Neutrophil (primary cell): ENCODE results near the gene NEO1.

ENCODE experiments used
- H3K27ac ChIP-seq: fragments of 200-600 bp; sonication (generic); 2 replicates; pipeline ENCODE4 v1.5.1; 2016; ENCODE audit warnings: mild to moderate bottlenecking, moderate library complexity
- H3K27me3 ChIP-seq: fragments of 200-600 bp; sonication (generic); 2 replicates; pipeline ENCODE4 v1.6.0; 2016; ENCODE audit warnings: mild to moderate bottlenecking
- H3K36me3 ChIP-seq: fragments of 200-600 bp; sonication (generic); 2 replicates; pipeline ENCODE4 v1.5.1; 2017
- H3K4me1 ChIP-seq, 2 experiments: fragments of 200-600 bp in 1 of 2; sonication (generic) in 1 of 2; 1 replicate in 1 of 2; 2 replicates in 1 of 2; pipeline versions ENCODE4 v1.5.1 to v1.6.1; 2013 to 2016; ENCODE audit warnings: low read depth in 1 of 2, low read length in 1 of 2, mild to moderate bottlenecking in 1 of 2, moderate library complexity in 1 of 2; ENCODE audit not compliant: control insufficient read depth in 1 of 2, insufficient read depth in 1 of 2
- H3K4me3 ChIP-seq, 2 experiments: fragments of 200-600 bp in 1 of 2; sonication (generic) in 1 of 2; 1 replicate in 1 of 2; 2 replicates in 1 of 2; pipeline ENCODE4 v1.5.1; 2013 to 2016; ENCODE audit warnings: low read depth in 1 of 2, low read length in 1 of 2, mild to moderate bottlenecking in 1 of 2, moderate library complexity in 1 of 2
- H3K9me3 ChIP-seq: fragments of 200-600 bp; sonication (generic); 2 replicates; pipeline ENCODE4 v1.5.1; 2016
- CTCF ChIP-seq: fragments of 200-600 bp; sonication (generic); IDR thresholded peaks from 2 replicates; pipeline ENCODE4 v1.5.1; 2016; ENCODE audit warnings: antibody characterized with exemption

The NEO1 gene

GRCh38 chr15:73143763-73144155 lies 91.5 kb downstream of the NEO1 start:
- H3K4me3 ChIP-seq, result no peak overlapping the region
- no peaks in the 10 kb centered on the region for H3K4me1 ChIP-seq
- H3K36me3 ChIP-seq, result no peaks in the 10 kb centered on the region
- H3K27ac ChIP-seq, result no peak overlapping the region
- TF ChIP-seq CTCF, result no peak
- peaks cover 35% of the 10 kb centered on the region for H3K27me3 ChIP-seq
- no peaks in the 10 kb centered on the region for H3K9me3 ChIP-seq

- H3K27me3 ChIP-seq, result peaks cover 18% of the 10 kb centered on the region
- no peak for TF ChIP-seq CTCF
- H3K4me3 ChIP-seq, result no peak overlapping the region
- no peaks in the 10 kb centered on the region for H3K4me1 ChIP-seq
- no peaks in the 10 kb centered on the region for H3K36me3 ChIP-seq
- H3K27ac ChIP-seq, result no peak overlapping the region
- no peaks in the 10 kb centered on the region for H3K9me3 ChIP-seq
Observed at GRCh38 chr15:73146419-73146818, 94.2 kb downstream of the NEO1 start.

GRCh38 chr15:73150831-73151230 lies 98.6 kb downstream of the NEO1 start:
- Histone ChIP-seq H3K4me3 (no peak overlapping the region), H3K9me3 (no peaks in the 10 kb centered on the region), H3K4me1 (no peaks in the 10 kb centered on the region), H3K27ac (no peak overlapping the region), H3K27me3 (peaks cover 9% of the 10 kb centered on the region), H3K36me3 (no peaks in the 10 kb centered on the region)
- TF ChIP-seq CTCF, result no peak

GRCh38 chr15:73153024-73153423 lies 100.8 kb downstream of the NEO1 start:
- H3K27ac ChIP-seq, result no peak overlapping the region
- no peak for TF ChIP-seq CTCF
- H3K36me3 ChIP-seq, result no peaks in the 10 kb centered on the region
- no peaks in the 10 kb centered on the region for H3K4me1 ChIP-seq
- no peak overlapping the region for H3K4me3 ChIP-seq
- H3K9me3 ChIP-seq, result no peaks in the 10 kb centered on the region
- H3K27me3 ChIP-seq, result no peaks in the 10 kb centered on the region

- H3K4me3 ChIP-seq, result no peak overlapping the region
- no peaks in the 10 kb centered on the region for H3K36me3 ChIP-seq
- H3K27me3 ChIP-seq, result no peaks in the 10 kb centered on the region
- H3K9me3 ChIP-seq, result no peaks in the 10 kb centered on the region
- H3K27ac ChIP-seq, result no peak overlapping the region
- no peaks in the 10 kb centered on the region for H3K4me1 ChIP-seq
- TF ChIP-seq CTCF, result no peak
Observed at GRCh38 chr15:73153447-73153846, 101.2 kb downstream of the NEO1 start.
